NCI-H2107 (cell line): ENCODE measurements around the gene IDH2.
"Not testable (repeated sequence)": the region's sequence is repeated elsewhere in the genome, so short reads cannot be mapped to it uniquely, and the experiment has no call there.

Experiments used
- DNase-seq: peaks from one replicate; lab custom pipeline; 2025; lab: John Stamatoyannopoulos, UW

IDH2 gene

GRCh38 chr15:90101969-90102890 is at the start of gene IDH2:
IDH2 (minus strand) TSS chr15:90102468; CDS start chr15:90102390, 78 bp downstream.
- DNase-seq: no peak

DNA sequence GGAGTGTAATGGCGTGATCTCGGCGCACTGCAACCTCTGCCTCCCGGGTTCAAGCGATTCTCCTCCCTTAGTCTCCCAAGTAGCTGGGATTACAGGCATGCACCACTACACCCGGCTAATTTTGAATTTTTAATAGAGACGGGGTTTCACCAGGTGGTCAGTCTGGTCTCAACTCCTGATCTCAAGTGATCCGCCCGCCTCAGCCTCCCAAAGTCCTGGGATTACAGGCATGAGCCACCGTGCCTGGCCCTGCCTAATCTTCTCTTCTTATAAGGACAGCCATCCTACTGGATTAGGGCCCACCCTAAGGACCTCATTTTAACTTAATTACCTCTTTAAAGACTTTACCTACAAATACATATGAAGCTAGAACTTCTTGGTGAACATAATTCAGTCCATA is 48.3 kb upstream of the IDH2 start:
- DNase-seq: not testable (repeated sequence)

GRCh38 chr15:90149609-90150340 is 47.5 kb upstream of the IDH2 start:
- DNase-seq: no peak

DNA sequence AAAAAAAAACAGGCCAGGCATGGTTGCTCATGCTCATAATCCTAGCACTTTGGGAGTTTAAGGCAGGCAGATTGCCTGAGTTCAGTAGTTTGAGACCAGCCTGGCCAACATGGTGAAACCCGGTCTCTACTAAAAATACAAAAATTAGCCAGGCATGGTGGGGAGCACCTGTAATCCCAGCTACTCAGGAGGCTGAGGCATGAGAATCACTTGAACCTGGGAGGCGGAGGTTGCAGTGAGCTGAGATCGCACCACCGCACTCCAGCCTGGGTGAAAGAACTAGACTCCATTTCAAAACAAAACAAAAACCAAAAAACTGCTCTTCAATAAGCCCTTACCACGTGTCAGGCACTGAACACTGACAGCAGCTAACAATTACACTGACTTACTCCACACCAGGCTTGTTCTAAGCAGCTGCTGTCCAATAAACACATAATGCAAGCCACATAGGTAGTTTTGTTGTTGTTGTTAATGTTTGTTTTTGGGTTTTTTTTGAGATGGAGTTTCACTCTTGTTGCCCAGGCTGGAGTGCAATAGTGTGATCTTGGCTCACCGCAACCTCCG is 44.0 kb upstream of the IDH2 start:
- not testable (repeated sequence) for DNase-seq

GRCh38 chr15:90145761-90146160 is 43.5 kb upstream of the IDH2 start:
- no peak for DNase-seq

GRCh38 chr15:90145259-90145658 is 43.0 kb upstream of the IDH2 start:
- DNase-seq: no peak

DNA sequence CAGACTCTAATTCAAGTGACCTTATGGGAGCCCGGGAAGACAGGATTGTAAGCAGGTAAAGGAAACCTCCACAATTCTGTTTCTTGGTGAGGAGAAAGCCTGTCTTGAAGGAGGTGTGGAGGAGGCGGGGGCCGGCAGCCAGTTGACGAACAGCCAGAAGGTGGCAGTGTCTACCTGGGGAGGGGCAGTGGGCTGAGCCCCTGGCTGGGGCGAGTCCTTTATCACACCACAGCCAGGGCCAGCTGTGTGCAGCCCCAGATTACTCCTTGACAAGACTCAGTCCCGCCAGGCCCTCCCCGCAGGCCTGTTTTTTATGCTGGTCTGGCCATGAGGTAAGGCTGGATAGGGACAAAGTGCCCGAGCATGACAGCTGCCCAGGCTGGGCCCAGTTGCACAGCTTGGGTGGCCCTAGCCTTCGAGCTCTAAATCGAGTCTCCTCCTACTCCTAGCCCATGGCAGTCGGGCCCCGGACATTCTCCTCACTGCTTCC is 40.9 kb upstream of the IDH2 start:
- DNase-seq: peak; percentile 46

GRCh38 chr15:90142216-90143165 is 40.2 kb upstream of the IDH2 start:
- DNase-seq: no peak

DNA sequence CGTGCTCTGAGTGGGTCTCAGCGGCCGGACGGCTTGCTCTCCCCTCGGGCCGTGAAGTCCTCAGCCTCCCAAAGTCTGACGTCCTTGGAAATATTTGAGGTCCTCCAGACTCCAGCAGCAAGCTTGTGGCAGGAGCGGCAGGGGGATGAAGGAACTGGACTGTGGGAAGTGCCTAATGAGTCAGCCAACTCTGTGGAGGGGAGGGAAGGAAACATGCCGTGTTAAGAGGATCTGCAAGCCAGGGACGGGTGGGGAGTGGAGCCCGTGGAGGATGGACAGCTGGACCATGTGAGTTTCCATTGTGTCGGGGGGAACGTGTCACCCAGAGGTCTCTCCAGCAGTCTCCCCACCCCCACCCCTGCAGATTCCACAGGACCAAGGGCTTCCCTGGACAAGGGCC is 39.4 kb upstream of the IDH2 start:
- DNase-seq: no peak

DNA sequence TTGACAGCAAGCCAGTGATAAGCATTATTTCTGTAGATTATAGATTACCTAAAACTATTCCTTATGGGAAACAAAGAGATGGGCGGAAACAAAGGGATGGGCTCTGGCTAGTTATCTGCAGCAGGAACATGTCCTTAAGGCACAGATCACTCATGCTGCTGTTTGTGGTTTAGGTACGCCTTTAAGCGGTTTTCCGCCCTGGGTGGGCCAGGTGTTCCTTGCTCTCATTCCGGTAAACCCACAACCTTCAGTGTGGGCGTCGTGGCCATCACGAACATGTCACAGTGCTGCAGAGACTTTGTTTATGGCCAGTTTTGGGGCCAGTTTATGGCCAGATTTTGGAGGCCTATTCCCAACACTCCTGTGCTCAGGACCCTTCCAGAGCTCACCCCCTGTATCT is 37.3 kb upstream of the IDH2 start:
- DNase-seq: not testable (repeated sequence)

GRCh38 chr15:90138071-90138833 is 36.0 kb upstream of the IDH2 start:
- no peak for DNase-seq

DNA sequence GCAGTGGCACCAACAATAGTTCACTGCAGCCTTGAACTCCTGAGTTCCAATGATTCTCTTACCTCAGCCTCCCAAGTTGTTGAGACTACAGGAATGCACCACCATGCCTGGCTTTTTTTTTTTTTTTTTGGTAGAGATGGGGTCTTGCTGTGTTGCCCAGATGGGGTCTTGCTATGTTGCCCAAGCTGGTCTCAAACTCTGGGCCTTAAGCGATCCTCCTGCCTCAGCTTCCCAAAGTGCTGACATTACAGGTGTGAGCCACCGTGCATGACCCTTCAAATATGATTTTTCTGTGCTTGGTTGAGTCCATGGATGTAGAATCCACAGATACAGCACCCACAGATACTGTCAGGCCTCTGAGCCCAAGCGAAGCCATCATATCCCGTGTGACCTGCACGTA is 30.2 kb upstream of the IDH2 start:
- no peak for DNase-seq

DNA sequence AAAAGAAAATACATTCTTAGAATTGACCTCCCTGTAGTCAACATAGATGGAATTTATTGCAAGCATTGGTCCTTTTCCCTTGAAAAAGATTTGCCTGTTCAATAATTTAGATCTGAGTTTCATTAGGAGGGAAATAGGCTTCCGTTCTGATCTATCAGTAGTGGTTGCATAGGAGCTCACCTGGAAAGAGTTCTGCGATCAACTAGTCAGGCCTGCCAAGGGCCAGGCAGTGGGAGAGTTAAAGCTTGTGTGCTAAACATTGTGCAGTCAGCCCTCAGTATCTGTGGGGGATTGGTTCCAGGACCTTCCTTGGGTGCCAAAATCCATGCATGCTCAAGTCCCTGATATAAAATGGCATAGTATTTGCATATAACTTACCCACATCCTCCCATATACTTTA is 29.6 kb upstream of the IDH2 start:
- DNase-seq: no peak

GRCh38 chr15:90130291-90130690 is 28.0 kb upstream of the IDH2 start:
- no peak for DNase-seq

- no peak for DNase-seq
Observed at GRCh38 chr15:90126596-90127435, 24.5 kb upstream of the IDH2 start.

- DNase-seq: no peak
Observed at GRCh38 chr15:90126022-90126421, 23.8 kb upstream of the IDH2 start.

DNA sequence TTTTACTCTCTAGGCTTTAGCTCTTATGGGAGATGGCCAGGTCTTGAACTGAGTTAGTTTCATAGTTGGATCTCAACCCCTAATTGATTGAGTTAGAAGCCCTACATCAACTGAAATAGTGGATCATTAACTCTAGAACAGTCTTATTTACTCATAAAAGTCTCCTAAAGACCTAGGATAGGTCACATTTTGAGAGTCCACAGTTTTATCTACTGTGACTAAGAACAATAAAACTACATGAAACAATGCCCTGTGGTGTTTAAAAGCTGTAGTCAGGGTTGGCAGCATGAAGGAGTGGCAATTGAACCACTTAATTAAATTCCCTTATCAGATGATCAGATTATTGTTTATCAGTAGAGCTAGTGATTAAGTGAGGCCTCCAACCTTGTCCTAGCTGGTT is 22.2 kb upstream of the IDH2 start:
- no peak for DNase-seq

DNA sequence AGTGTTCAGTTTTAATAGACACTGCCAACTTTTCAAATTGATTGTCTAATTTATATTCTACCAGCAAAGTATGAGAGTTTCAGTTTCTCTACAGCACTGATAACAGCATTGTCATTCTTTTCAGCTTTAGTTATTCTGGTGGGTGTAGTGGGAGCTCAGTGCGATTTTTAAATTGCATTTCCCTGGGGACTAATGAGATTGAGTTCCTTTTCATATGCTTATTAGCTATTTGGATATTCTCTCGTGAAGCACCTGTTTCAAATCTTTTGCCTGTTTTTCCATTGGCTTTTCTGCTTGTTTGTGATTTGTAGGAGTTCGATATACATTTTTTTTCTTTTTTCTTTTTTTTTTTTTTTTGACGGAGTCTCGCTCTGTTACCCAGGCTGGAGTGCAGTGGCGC is 18.8 kb upstream of the IDH2 start:
- DNase-seq: no peak

DNA sequence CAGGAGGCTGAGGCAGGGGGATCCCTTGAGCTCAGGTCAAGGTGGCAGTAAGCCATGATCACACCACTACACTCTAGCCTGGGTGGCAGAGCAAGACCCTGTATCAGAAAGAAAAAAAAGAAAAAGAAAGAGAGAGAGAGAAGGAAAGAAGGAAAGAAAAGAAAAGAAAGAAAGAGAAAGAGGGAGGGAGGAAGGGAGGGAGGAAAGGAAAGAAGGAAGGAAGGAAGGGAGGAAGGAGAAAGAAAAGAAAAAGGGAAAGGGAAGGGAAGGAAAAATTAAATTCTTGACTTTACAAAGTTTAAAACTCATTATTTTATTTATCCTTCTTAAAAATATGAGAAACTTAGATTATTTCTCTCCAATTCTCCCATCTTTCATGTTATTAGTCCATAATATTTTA is 17.1 kb upstream of the IDH2 start:
- no peak for DNase-seq

- no peak for DNase-seq
Observed at GRCh38 chr15:90115783-90116182, 13.5 kb upstream of the IDH2 start.
